ENCODE results near the gene OR2AG1.
"Not testable (repeated sequence)": the region's sequence is repeated elsewhere in the genome, so short reads cannot be mapped to it uniquely, and the experiment has no call there.

Gene OR2AG1

GRCh38 chr11:6755303-6755952 lies 27.4 kb upstream of the OR2AG1 start:
- Mint-ChIP-seq H3K4me1 (peaks cover 3% of the 10 kb centered on the region), H3K27ac (no peak overlapping the region), H3K4me3 (no peak overlapping the region), H3K36me3 (no peaks in the 10 kb centered on the region), H3K9me3 (no peaks in the 10 kb centered on the region), H3K27me3 (no peaks in the 10 kb centered on the region)
- DNase-seq (ENCODE audit: low spot score in 2 of 2) (peak; percentile 37 to 45), ATAC-seq (ENCODE audit: low read depth) (peak; percentile 45)

- H3K9me3 Mint-ChIP-seq: no peaks in the 10 kb centered on the region
- no peak for DNase-seq (ENCODE audit: low spot score in 2 of 2)
- H3K36me3 Mint-ChIP-seq: no peaks in the 10 kb centered on the region
- no peak overlapping the region for H3K27ac Mint-ChIP-seq
- H3K4me1 Mint-ChIP-seq: peaks cover under 1% of the 10 kb centered on the region
- no peaks in the 10 kb centered on the region for H3K27me3 Mint-ChIP-seq
- H3K4me3 Mint-ChIP-seq: no peak overlapping the region
- no peak for ATAC-seq (ENCODE audit: low read depth)
Observed at GRCh38 chr11:6755953-6756347, 26.9 kb upstream of the OR2AG1 start.

GRCh38 chr11:6757373-6757967 lies 25.4 kb upstream of the OR2AG1 start:
- H3K27me3 Mint-ChIP-seq: peaks cover 2% of the 10 kb centered on the region
- ATAC-seq (ENCODE audit: low read depth) (peak; percentile 82), DNase-seq (ENCODE audit: low spot score in 2 of 2) (peak; percentile 43 to 47)
- H3K27ac Mint-ChIP-seq: no peak overlapping the region
- no peaks in the 10 kb centered on the region for H3K4me1 Mint-ChIP-seq
- no peak overlapping the region for H3K4me3 Mint-ChIP-seq
- no peaks in the 10 kb centered on the region for H3K9me3 Mint-ChIP-seq
- no peaks in the 10 kb centered on the region for H3K36me3 Mint-ChIP-seq

- peak within 1 kb of the TSS; percentile 62 for H3K27ac Mint-ChIP-seq
- DNase-seq (ENCODE audit: low spot score in 2 of 2): peak in 1 of 2 donors; percentile 22
- ATAC-seq (ENCODE audit: low read depth): peak; percentile 100
- peaks cover 9% of the 10 kb centered on the region for H3K4me1 Mint-ChIP-seq
- H3K4me3 Mint-ChIP-seq: no peak within 1 kb of the TSS
- H3K27me3 Mint-ChIP-seq: no peaks in the 10 kb centered on the region
- no peaks in the 10 kb centered on the region for H3K36me3 Mint-ChIP-seq
- H3K9me3 Mint-ChIP-seq: no peaks in the 10 kb centered on the region
Observed at GRCh38 chr11:6771926-6772893, 10.6 kb upstream of the OR2AG1 start, which contains the start of gene OR2AG2. OR2AG2 (minus strand) TSS chr11:6771976; CDS start chr11:6768957, 3,019 bp downstream.

- Mint-ChIP-seq H3K4me3 (no peak overlapping the region), H3K4me1 (peaks cover 2% of the 10 kb centered on the region), H3K27me3 (peaks cover 9% of the 10 kb centered on the region), H3K27ac (no peak overlapping the region), H3K9me3 (no peaks in the 10 kb centered on the region), H3K36me3 (no peaks in the 10 kb centered on the region)
- ATAC-seq (ENCODE audit: low read depth): no peak
- DNase-seq (ENCODE audit: low spot score in 2 of 2): no peak
Observed at GRCh38 chr11:6778518-6778917, 4.3 kb upstream of the OR2AG1 start.

- H3K9me3 Mint-ChIP-seq: no peaks in the 10 kb centered on the region
- H3K27ac Mint-ChIP-seq: no peak overlapping the region
- no peak for ATAC-seq (ENCODE audit: low read depth)
- no peak overlapping the region for H3K4me3 Mint-ChIP-seq
- peaks cover 12% of the 10 kb centered on the region for H3K27me3 Mint-ChIP-seq
- H3K4me1 Mint-ChIP-seq: no peaks in the 10 kb centered on the region
- DNase-seq (ENCODE audit: low spot score in 2 of 2): no peak
- no peaks in the 10 kb centered on the region for H3K36me3 Mint-ChIP-seq
Observed at GRCh38 chr11:6780829-6781228, 2.0 kb upstream of the OR2AG1 start.

- H3K27ac Mint-ChIP-seq: no peak overlapping the region
- no peaks in the 10 kb centered on the region for H3K9me3 Mint-ChIP-seq
- ATAC-seq (ENCODE audit: low read depth) (no peak), DNase-seq (ENCODE audit: low spot score in 2 of 2) (no peak)
- no peak overlapping the region for H3K4me3 Mint-ChIP-seq
- peaks cover 10% of the 10 kb centered on the region for H3K27me3 Mint-ChIP-seq
- H3K36me3 Mint-ChIP-seq: no peaks in the 10 kb centered on the region
- H3K4me1 Mint-ChIP-seq: no peaks in the 10 kb centered on the region
Observed at GRCh38 chr11:6790546-6790945, 7.7 kb downstream of the OR2AG1 start.

GRCh38 chr11:6794639-6795038 lies 11.8 kb downstream of the OR2AG1 start:
- no peak for ATAC-seq (ENCODE audit: low read depth)
- Mint-ChIP-seq H3K9me3 (no peaks in the 10 kb centered on the region), H3K4me3 (no peak overlapping the region), H3K4me1 (no peaks in the 10 kb centered on the region), H3K27ac (no peak overlapping the region), H3K36me3 (no peaks in the 10 kb centered on the region), H3K27me3 (no peaks in the 10 kb centered on the region)
- no peak for DNase-seq (ENCODE audit: low spot score in 2 of 2)

- Mint-ChIP-seq H3K4me1 (no peaks in the 10 kb centered on the region), H3K36me3 (no peaks in the 10 kb centered on the region), H3K27ac (no peak within 1 kb of the TSS), H3K9me3 (peaks cover 12% of the 10 kb centered on the region), H3K4me3 (no peak within 1 kb of the TSS), H3K27me3 (no peaks in the 10 kb centered on the region)
- ATAC-seq (ENCODE audit: low read depth) (no peak), DNase-seq (ENCODE audit: low spot score in 2 of 2) (no peak)
Observed at GRCh38 chr11:6799402-6799801, 16.6 kb downstream of the OR2AG1 start, which contains the start of gene OR6A2. OR6A2 (minus strand) TSS chr11:6799689; CDS start chr11:6795708, 3,981 bp downstream.

- not testable (repeated sequence) for H3K4me1 Mint-ChIP-seq; H3K27me3 Mint-ChIP-seq; H3K36me3 Mint-ChIP-seq; H3K27ac Mint-ChIP-seq; H3K4me3 Mint-ChIP-seq; DNase-seq (ENCODE audit: low spot score in 2 of 2); ATAC-seq (ENCODE audit: low read depth)
- H3K9me3 Mint-ChIP-seq: peaks cover 12% of the 10 kb centered on the region
Observed at GRCh38 chr11:6801075-6801474, 18.3 kb downstream of the OR2AG1 start.

GRCh38 chr11:6812390-6813005 lies 29.7 kb downstream of the OR2AG1 start:
- H3K9me3 Mint-ChIP-seq: no peaks in the 10 kb centered on the region
- peaks cover 15% of the 10 kb centered on the region for H3K27me3 Mint-ChIP-seq
- no peaks in the 10 kb centered on the region for H3K36me3 Mint-ChIP-seq
- DNase-seq (ENCODE audit: low spot score in 2 of 2): peak; percentile 54 to 56
- no peak overlapping the region for H3K4me3 Mint-ChIP-seq
- no peak overlapping the region for H3K27ac Mint-ChIP-seq
- ATAC-seq (ENCODE audit: low read depth): peak; percentile 74
- H3K4me1 Mint-ChIP-seq: peaks cover 4% of the 10 kb centered on the region

GRCh38 chr11:6813656-6814055 lies 30.8 kb downstream of the OR2AG1 start:
- DNase-seq (ENCODE audit: low spot score in 2 of 2) (no peak), ATAC-seq (ENCODE audit: low read depth) (no peak)
- Mint-ChIP-seq H3K4me3 (no peak overlapping the region), H3K9me3 (no peaks in the 10 kb centered on the region), H3K4me1 (peaks cover 4% of the 10 kb centered on the region), H3K36me3 (no peaks in the 10 kb centered on the region), H3K27me3 (peaks cover 15% of the 10 kb centered on the region), H3K27ac (no peak overlapping the region)

- no peak overlapping the region for H3K27ac Mint-ChIP-seq
- no peak for ATAC-seq (ENCODE audit: low read depth)
- H3K4me3 Mint-ChIP-seq: no peak overlapping the region
- peaks cover 4% of the 10 kb centered on the region for H3K9me3 Mint-ChIP-seq
- H3K27me3 Mint-ChIP-seq: peaks cover 10% of the 10 kb centered on the region
- H3K4me1 Mint-ChIP-seq: no peaks in the 10 kb centered on the region
- H3K36me3 Mint-ChIP-seq: peaks cover 3% of the 10 kb centered on the region
- DNase-seq (ENCODE audit: low spot score in 2 of 2): no peak
Observed at GRCh38 chr11:6817694-6818093, 34.9 kb downstream of the OR2AG1 start.

GRCh38 chr11:6818967-6819366 lies 36.1 kb downstream of the OR2AG1 start:
- ATAC-seq (ENCODE audit: low read depth): no peak
- DNase-seq (ENCODE audit: low spot score in 2 of 2): no peak
- Mint-ChIP-seq H3K4me3 (no peak overlapping the region), H3K27me3 (peaks cover 6% of the 10 kb centered on the region), H3K9me3 (peaks cover 4% of the 10 kb centered on the region), H3K36me3 (peaks cover 3% of the 10 kb centered on the region), H3K27ac (no peak overlapping the region), H3K4me1 (no peaks in the 10 kb centered on the region)
